Measurements from ENCODE around the gene PPT1. TPM values are rescaled to one million over a fixed set of nuclear protein-coding genes. Genes with fewer than 3 reads are reported as not detected.

PPT1 gene
- polyA plus RNA-seq (ENCODE audit: low read depth in 6 of 6): 100 to 1,000 TPM; 110 to 213 (median 133) TPM

- peak within 1 kb of the TSS; percentile 93 to 98 (median 96) for H3K4me3 Mint-ChIP-seq
- H3K4me1 Mint-ChIP-seq: peaks cover 26 to 31% (median 26%) of the 10 kb centered on the region in 3 donors
- DNase-seq (peak; percentile 79), ATAC-seq (ENCODE audit: low read depth in 2 of 2) (peak; percentile 91 to 92)
- H3K27ac Mint-ChIP-seq: peak within 1 kb of the TSS; percentile 56 to 97 (median 96)
- H3K36me3 Mint-ChIP-seq: peaks cover 2 to 6% of the 10 kb centered on the region in 2 donors
- peaks cover 0 to 14% (median 2%) of the 10 kb centered on the region in 3 donors for H3K27me3 Mint-ChIP-seq
- peaks cover 0 to 9% (median 4%) of the 10 kb centered on the region in 7 donors for H3K9me3 Mint-ChIP-seq
Observed at GRCh38 chr1:40096977-40097782, at the start of gene PPT1. Gene PPT1 (minus strand): TSS chr1:40097252. CDS start chr1:40097238, 14 bp downstream.

GRCh38 chr1:40143891-40144575, 47.0 kb upstream of the PPT1 start:
- Mint-ChIP-seq H3K27me3 (peaks cover 5 to 15% (median 11%) of the 10 kb centered on the region in 3 donors), H3K9me3 (peaks cover 0 to 1% (median 0%) of the 10 kb centered on the region in 7 donors), H3K4me1 (peaks cover 2 to 8% (median 8%) of the 10 kb centered on the region in 3 donors), H3K36me3 (no peaks in the 10 kb centered on the region), H3K27ac (peak overlapping the region in 4 of 6 donors; percentile 12 to 68 (median 45)), H3K4me3 (no peak overlapping the region)
- DNase-seq (peak; percentile 68), ATAC-seq (ENCODE audit: low read depth in 2 of 2) (peak; percentile 93 to 96)

- DNase-seq (no peak), ATAC-seq (ENCODE audit: low read depth in 2 of 2) (no peak)
- Mint-ChIP-seq H3K36me3 (no peaks in the 10 kb centered on the region), H3K27ac (peak overlapping the region in 1 of 6 donors; percentile 45), H3K9me3 (peaks cover 0 to 1% (median 0%) of the 10 kb centered on the region in 7 donors), H3K4me3 (no peak overlapping the region), H3K27me3 (peaks cover 5 to 15% (median 11%) of the 10 kb centered on the region in 3 donors), H3K4me1 (peaks cover 2 to 8% (median 8%) of the 10 kb centered on the region in 3 donors)
Observed at GRCh38 chr1:40141878-40142535, 45.0 kb upstream of the PPT1 start.

DNA sequence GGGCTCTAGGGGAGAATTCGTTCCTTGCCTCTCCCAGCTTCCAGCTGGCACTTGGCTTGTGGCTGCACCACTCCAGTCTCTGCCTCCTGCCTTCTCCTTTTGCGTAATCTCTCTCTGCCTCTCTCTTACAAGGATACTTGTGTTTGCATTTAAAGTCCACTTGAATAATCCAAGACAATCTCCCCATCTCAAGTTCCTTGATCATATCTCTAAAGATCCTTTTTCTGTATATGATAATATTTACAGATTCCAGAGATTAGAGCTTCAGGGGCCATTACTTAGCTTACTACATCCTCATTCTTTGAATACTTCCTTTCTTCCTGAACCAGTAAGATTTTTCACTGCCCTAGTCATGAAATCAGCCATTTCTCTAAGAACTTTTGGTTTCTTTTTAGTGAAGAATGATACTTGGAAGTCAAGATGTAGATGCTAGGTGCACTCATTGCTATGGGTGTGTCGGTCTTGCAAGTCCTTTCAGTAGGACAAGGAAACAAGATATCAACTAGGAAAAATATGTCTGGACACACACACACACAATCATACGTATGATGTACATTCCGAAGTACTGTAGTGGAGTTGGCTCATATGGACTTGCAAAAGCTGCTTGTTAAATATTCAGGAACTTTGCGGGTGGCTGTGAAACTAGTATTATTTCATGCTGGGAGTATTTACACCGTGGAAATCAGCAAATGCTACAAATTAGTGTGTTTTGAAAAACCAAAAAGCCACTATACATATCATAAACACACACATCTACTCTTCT, 43.3 kb upstream of the PPT1 start:
- ATAC-seq (ENCODE audit: low read depth in 2 of 2) (no peak), DNase-seq (no peak)
- Mint-ChIP-seq H3K9me3 (peaks cover 0 to 1% (median 0%) of the 10 kb centered on the region in 7 donors), H3K4me3 (no peak overlapping the region), H3K4me1 (peaks cover 2 to 8% (median 8%) of the 10 kb centered on the region in 3 donors), H3K36me3 (no peaks in the 10 kb centered on the region), H3K27me3 (peaks cover 0 to 15% (median 10%) of the 10 kb centered on the region in 3 donors), H3K27ac (no peak overlapping the region)

- peaks cover 0 to 26% (median 14%) of the 10 kb centered on the region in 3 donors for H3K27me3 Mint-ChIP-seq
- H3K9me3 Mint-ChIP-seq: peaks cover 0 to 17% (median 2%) of the 10 kb centered on the region in 7 donors
- H3K4me3 Mint-ChIP-seq: no peak overlapping the region
Observed at GRCh38 chr1:40133839-40134238, 36.8 kb upstream of the PPT1 start.

GRCh38 chr1:40133312-40133665, 36.2 kb upstream of the PPT1 start:
- peaks cover 0 to 6% (median 4%) of the 10 kb centered on the region in 3 donors for H3K4me1 Mint-ChIP-seq
- H3K27ac Mint-ChIP-seq: no peak overlapping the region
- DNase-seq (no peak), ATAC-seq (ENCODE audit: low read depth in 2 of 2) (no peak)
- peaks cover 0 to 26% (median 17%) of the 10 kb centered on the region in 3 donors for H3K27me3 Mint-ChIP-seq
- H3K4me3 Mint-ChIP-seq: no peak overlapping the region
- peaks cover 0 to 17% (median 3%) of the 10 kb centered on the region in 7 donors for H3K9me3 Mint-ChIP-seq
- peaks cover 0 to 9% of the 10 kb centered on the region in 2 donors for H3K36me3 Mint-ChIP-seq

More at GRCh38 chr1:40133839-40134238, 36.8 kb upstream of the PPT1 start:
- Mint-ChIP-seq H3K4me1 (peaks cover 0 to 6% (median 4%) of the 10 kb centered on the region in 3 donors), H3K36me3 (peaks cover 0 to 9% of the 10 kb centered on the region in 2 donors), H3K27ac (peak overlapping the region in 1 of 6 donors; percentile 46)
- ATAC-seq (ENCODE audit: low read depth in 2 of 2) (no peak), DNase-seq (no peak)

GRCh38 chr1:40132383-40133311, 35.6 kb upstream of the PPT1 start:
- ATAC-seq (ENCODE audit: low read depth in 2 of 2): no peak

GRCh38 chr1:40130892-40131291, 33.8 kb upstream of the PPT1 start:
- H3K4me3 Mint-ChIP-seq: no peak overlapping the region
- H3K36me3 Mint-ChIP-seq: peaks cover 0 to 9% of the 10 kb centered on the region in 2 donors
- peaks cover 0 to 17% (median 3%) of the 10 kb centered on the region in 7 donors for H3K9me3 Mint-ChIP-seq
- H3K27ac Mint-ChIP-seq: no peak overlapping the region
- H3K27me3 Mint-ChIP-seq: peaks cover 0 to 26% (median 17%) of the 10 kb centered on the region in 3 donors
- ATAC-seq (ENCODE audit: low read depth in 2 of 2) (no peak), DNase-seq (no peak)
- peaks cover 0 to 6% (median 4%) of the 10 kb centered on the region in 3 donors for H3K4me1 Mint-ChIP-seq

More at GRCh38 chr1:40132383-40133311, 35.6 kb upstream of the PPT1 start:
- no peak for DNase-seq
- no peak overlapping the region for H3K4me3 Mint-ChIP-seq
- H3K9me3 Mint-ChIP-seq: peaks cover 0 to 17% (median 3%) of the 10 kb centered on the region in 7 donors
- H3K36me3 Mint-ChIP-seq: peaks cover 0 to 9% of the 10 kb centered on the region in 2 donors
- H3K4me1 Mint-ChIP-seq: peaks cover 0 to 6% (median 4%) of the 10 kb centered on the region in 3 donors
- peaks cover 0 to 26% (median 17%) of the 10 kb centered on the region in 3 donors for H3K27me3 Mint-ChIP-seq
- H3K27ac Mint-ChIP-seq: peak overlapping the region in 1 of 6 donors; percentile 49

DNA sequence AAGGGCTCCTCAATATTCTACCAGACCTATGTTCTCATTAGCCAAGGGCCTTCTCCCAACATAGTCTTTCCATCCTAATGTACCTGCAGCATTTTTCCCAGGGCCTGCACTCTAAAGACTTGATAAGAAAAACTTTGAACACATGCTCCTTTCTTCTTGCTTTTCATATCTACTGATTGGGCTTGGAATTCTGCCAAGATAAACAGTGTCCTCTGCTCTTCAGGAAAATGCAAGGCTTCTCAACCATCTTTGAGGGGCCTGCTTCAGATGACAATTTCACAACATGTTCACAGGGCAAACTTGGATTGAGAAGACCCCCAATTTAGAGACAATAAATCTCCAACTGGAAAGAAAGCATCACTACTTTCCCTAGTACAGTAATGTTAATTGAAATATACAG, 25.8 kb upstream of the PPT1 start:
- no peak for ATAC-seq (ENCODE audit: low read depth in 2 of 2)
- Mint-ChIP-seq H3K9me3 (peaks cover 0 to 2% (median 0%) of the 10 kb centered on the region in 7 donors), H3K27me3 (peaks cover 5 to 20% (median 17%) of the 10 kb centered on the region in 3 donors)

DNA sequence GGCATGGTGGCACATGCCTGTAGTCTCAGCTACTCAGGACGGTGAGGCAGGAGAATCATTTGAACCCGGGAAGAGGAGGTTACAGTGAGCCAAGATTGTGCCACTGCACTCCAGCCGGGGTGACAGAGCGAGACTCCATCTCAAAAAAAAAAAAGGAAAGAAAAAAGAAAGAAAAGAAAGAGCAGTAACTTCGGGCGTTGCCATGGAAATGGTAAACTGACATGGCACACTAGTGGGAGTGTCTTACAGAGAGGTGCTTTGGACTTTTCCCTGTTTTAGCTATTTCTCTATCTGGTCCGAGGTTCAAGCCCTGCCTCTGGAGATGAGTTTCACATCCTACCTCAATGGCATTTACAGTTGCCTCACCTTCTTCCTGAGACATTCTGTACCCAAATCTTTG, 23.1 kb upstream of the PPT1 start:
- no peak overlapping the region for H3K4me3 Mint-ChIP-seq

More for the DNA sequence above, 25.8 kb upstream of the PPT1 start:
- H3K36me3 Mint-ChIP-seq: no peaks in the 10 kb centered on the region
- H3K4me1 Mint-ChIP-seq: no peaks in the 10 kb centered on the region
- no peak for DNase-seq
- no peak overlapping the region for H3K4me3 Mint-ChIP-seq
- no peak overlapping the region for H3K27ac Mint-ChIP-seq

GRCh38 chr1:40114400-40114799, 17.3 kb upstream of the PPT1 start:
- no peak overlapping the region for H3K27ac Mint-ChIP-seq
- ATAC-seq (ENCODE audit: low read depth in 2 of 2) (no peak), DNase-seq (no peak)
- peaks cover 9 to 45% (median 36%) of the 10 kb centered on the region in 7 donors for H3K9me3 Mint-ChIP-seq
- no peaks in the 10 kb centered on the region for H3K4me1 Mint-ChIP-seq
- H3K36me3 Mint-ChIP-seq: peaks cover 6 to 23% of the 10 kb centered on the region in 2 donors
- H3K27me3 Mint-ChIP-seq: peaks cover 38 to 63% (median 40%) of the 10 kb centered on the region in 3 donors
- no peak overlapping the region for H3K4me3 Mint-ChIP-seq

More for the DNA sequence above, 23.1 kb upstream of the PPT1 start:
- Mint-ChIP-seq H3K36me3 (no peaks in the 10 kb centered on the region), H3K27me3 (peaks cover 17 to 30% (median 28%) of the 10 kb centered on the region in 3 donors), H3K27ac (no peak overlapping the region), H3K9me3 (no peaks in the 10 kb centered on the region), H3K4me1 (no peaks in the 10 kb centered on the region)
- ATAC-seq (ENCODE audit: low read depth in 2 of 2) (no peak), DNase-seq (no peak)
